H1 (cell line): Measurements from ENCODE around the gene PM20D1. TPM values are rescaled to one million over a fixed set of nuclear protein-coding genes. Genes with fewer than 3 reads are reported as not detected.

Experiments used
- CTCF ChIA-PET: fragments of 300-600 bp; sonication (Branson Sonifier 250); formaldehyde crosslinking; loops from one replicate; lab custom pipeline; 2021; ENCODE audit not compliant: partially characterized antibody; lab: Charles Lee
- POLR2A ChIA-PET: fragments of 300-600 bp; sonication (Branson Sonifier 250); formaldehyde crosslinking; loops from one replicate; lab custom pipeline; 2021; ENCODE audit warnings: inconsistent platforms; ENCODE audit not compliant: partially characterized antibody; lab: Charles Lee
- DNase-seq, 2 experiments: peaks; one replicate each; pipeline versions ENCODE4 v3.0.0 to v3.0.0-alpha.2; 2010 to 2022; ENCODE audit warnings: low spot score in 2 of 2, low read depth in 1 of 2, mixed read lengths in 1 of 2
- FAIRE-seq: peaks from 2 replicates; lab custom pipeline; 2011; peaks lifted over from hg19 to GRCh38; lab: Jason Lieb, UNC
- H2AFZ ChIP-seq: 2 replicates; pipeline ENCODE4 v1.8.1; 2012; ENCODE audit warnings: low read length, inconsistent platforms
- H2AK5ac ChIP-seq: 2 replicates; pipeline ENCODE4 v1.6.1; 2013; ENCODE audit warnings: low read depth, low read length
- H2BK120ac ChIP-seq: replicated peaks from 2 replicates; pipeline ENCODE3; 2013; ENCODE audit warnings: low read depth, low read length, inconsistent platforms
- H2BK12ac ChIP-seq: 2 replicates; pipeline ENCODE4 v1.6.1; 2013; ENCODE audit warnings: low read depth, low read length
- H2BK15ac ChIP-seq: 2 replicates; pipeline ENCODE4 v1.6.1; 2013; ENCODE audit warnings: low read length
- H2BK20ac ChIP-seq: 2 replicates; pipeline ENCODE4 v1.6.1; 2013; ENCODE audit warnings: low read length
- H2BK5ac ChIP-seq: 2 replicates; pipeline ENCODE4 v1.6.1; 2013; ENCODE audit warnings: low read depth, low read length
- H3K14ac ChIP-seq: 2 replicates; pipeline ENCODE4 v1.6.1; 2013; ENCODE audit warnings: inconsistent platforms; ENCODE audit not compliant: insufficient read length
- H3K18ac ChIP-seq: 2 replicates; pipeline ENCODE4 v1.6.1; 2013; ENCODE audit warnings: low read length; ENCODE audit errors: extremely low read depth
- H3K23ac ChIP-seq: 2 replicates; pipeline ENCODE4 v1.6.1; 2013; ENCODE audit warnings: inconsistent platforms; ENCODE audit not compliant: insufficient read length
- H3K23me2 ChIP-seq: 2 replicates; pipeline ENCODE4 v1.6.1; 2013; ENCODE audit warnings: low read depth, low read length
- H3K27ac ChIP-seq: 2 replicates; pipeline ENCODE4 v1.6.1; 2011; ENCODE audit warnings: low read depth, low read length, inconsistent platforms
- H3K27me3 ChIP-seq, 4 experiments: replicated peaks in 1 of 4; 1 replicate in 1 of 4; 2 replicates in 3 of 4; pipeline versions ENCODE4 v1.6.1 to v1.8.1; 2011 to 2013; ENCODE audit warnings: low read length in 3 of 4, mild to moderate bottlenecking in 3 of 4, inconsistent platforms in 2 of 4, mixed read lengths in 2 of 4, moderate library complexity in 1 of 4; ENCODE audit not compliant: control insufficient read depth in 3 of 4, insufficient read depth in 3 of 4; ENCODE audit errors: extremely low read depth in 1 of 4
- H3K36me3 ChIP-seq, 4 experiments: 2 replicates each; pipeline versions ENCODE4 v1.6.1 to v1.8.1; 2011 to 2013; ENCODE audit warnings: mild to moderate bottlenecking in 4 of 4, low read length in 3 of 4, moderate library complexity in 2 of 4, control low read depth in 1 of 4, inconsistent platforms in 1 of 4; ENCODE audit not compliant: insufficient read depth in 4 of 4, control insufficient read depth in 2 of 4
- H3K4ac ChIP-seq: replicated peaks from 2 replicates; pipeline ENCODE3; 2013; ENCODE audit warnings: low read length, low read depth, mixed read lengths, inconsistent platforms; ENCODE audit not compliant: insufficient read length
- H3K4me1 ChIP-seq, 4 experiments: replicated peaks in 1 of 4; 1 replicate in 1 of 4; 2 replicates in 3 of 4; pipeline versions ENCODE4 v1.6.1 to v1.8.1; 2011 to 2013; ENCODE audit warnings: low read length in 3 of 4, inconsistent platforms in 2 of 4, mixed read lengths in 1 of 4; ENCODE audit not compliant: insufficient read depth in 4 of 4, control insufficient read depth in 3 of 4
- H3K4me2 ChIP-seq, 2 experiments: 2 replicates each; pipeline versions ENCODE4 v1.6.1 to v1.8.1; 2011 to 2013; ENCODE audit warnings: low read depth in 2 of 2, low read length in 2 of 2, control low read depth in 1 of 2, inconsistent platforms in 1 of 2, mild to moderate bottlenecking in 1 of 2; ENCODE audit not compliant: insufficient read depth in 1 of 2
- H3K4me3 ChIP-seq, 4 experiments: fragments of 200-600, 300-600 bp in 1 of 4; sonication (generic), shearing (Covaris generic), sonication (Bioruptor Twin) in 1 of 4; 2 replicates each; pipeline versions ENCODE4 v1.5.1 to v1.8.1; 2011 to 2016; ENCODE audit warnings: low read length in 4 of 4, low read depth in 3 of 4, control low read depth in 2 of 4, inconsistent platforms in 2 of 4, mild to moderate bottlenecking in 2 of 4, mixed read lengths in 1 of 4, moderate library complexity in 1 of 4; ENCODE audit not compliant: insufficient read depth in 2 of 4; ENCODE audit errors: extremely low read depth in 1 of 4
- H3K56ac ChIP-seq: replicated peaks from 2 replicates; pipeline ENCODE3; 2013; ENCODE audit warnings: low read depth, mild to moderate bottlenecking, mixed read lengths, low read length, inconsistent platforms; ENCODE audit not compliant: insufficient read length
- H3K79me1 ChIP-seq: 2 replicates; pipeline ENCODE4 v1.6.1; 2013; ENCODE audit warnings: low read depth, low read length, control low read depth
- H3K79me2 ChIP-seq, 2 experiments: 2 replicates each; pipeline versions ENCODE4 v1.6.1 to v1.8.1; 2012 to 2013; ENCODE audit warnings: low read length in 2 of 2, mild to moderate bottlenecking in 2 of 2, inconsistent platforms in 1 of 2; ENCODE audit not compliant: insufficient read depth in 2 of 2, control insufficient read depth in 1 of 2
- H3K9ac ChIP-seq, 4 experiments: replicated peaks in 1 of 4; 1 replicate in 1 of 4; 2 replicates in 3 of 4; pipeline versions ENCODE4 v1.6.1 to v1.8.1; 2011 to 2013; ENCODE audit warnings: low read depth in 3 of 4, low read length in 3 of 4, control low read depth in 2 of 4, mild to moderate bottlenecking in 2 of 4, moderate library complexity in 2 of 4, inconsistent platforms in 1 of 4; ENCODE audit errors: extremely low read depth in 1 of 4
- H3K9me3 ChIP-seq, 2 experiments: 2 replicates each; pipeline versions ENCODE4 v1.6.1 to v1.8.1; 2012 to 2013; ENCODE audit warnings: mild to moderate bottlenecking in 2 of 2, moderate library complexity in 2 of 2, control low read depth in 1 of 2, inconsistent platforms in 1 of 2, low read depth in 1 of 2, low read length in 1 of 2, mixed read lengths in 1 of 2; ENCODE audit not compliant: insufficient read depth in 2 of 2
- H4K20me1 ChIP-seq, 2 experiments: replicated peaks in 1 of 2; 2 replicates each; pipeline versions ENCODE3 to v1.8.1; 2011 to 2013; ENCODE audit warnings: inconsistent platforms in 2 of 2, low read length in 2 of 2, mild to moderate bottlenecking in 1 of 2; ENCODE audit not compliant: insufficient read depth in 2 of 2, control insufficient read depth in 1 of 2
- H4K5ac ChIP-seq: 2 replicates; pipeline ENCODE4 v1.6.1; 2013; ENCODE audit warnings: low read length, low read depth, mixed read lengths, inconsistent platforms; ENCODE audit not compliant: insufficient read length
- H4K8ac ChIP-seq: 2 replicates; pipeline ENCODE4 v1.8.0; 2013; ENCODE audit warnings: mild to moderate bottlenecking, moderate library complexity, low read length, inconsistent platforms; ENCODE audit not compliant: insufficient read depth; ENCODE audit errors: extremely low read depth
- H4K91ac ChIP-seq: replicated peaks from 2 replicates; pipeline ENCODE3; 2013; ENCODE audit warnings: low read length, mixed read lengths, inconsistent platforms; ENCODE audit not compliant: insufficient read length
- GABPA ChIP-seq: IDR thresholded peaks from 2 replicates; pipeline ENCODE4 v1.6.1; 2011; ENCODE audit warnings: mild to moderate bottlenecking, low read length, moderate library complexity, borderline replicate concordance; ENCODE audit not compliant: insufficient read depth
- GTF2F1 ChIP-seq: IDR thresholded peaks from 2 replicates; pipeline ENCODE4 v1.6.1; 2012; ENCODE audit warnings: low read depth, low read length, improper control_type of control experiment, borderline replicate concordance
- KDM5A ChIP-seq: fragments of 200-600 bp; IDR thresholded peaks from 2 replicates; pipeline ENCODE4 v1.7.1; 2012; ENCODE audit warnings: mild to moderate bottlenecking, low read length, inconsistent platforms, mixed read lengths
- MAFK ChIP-seq: IDR thresholded peaks from 2 replicates; pipeline ENCODE4 v1.6.1; 2012; ENCODE audit warnings: low read depth, mild to moderate bottlenecking, improper control_type of control experiment, low read length
- TAF7 ChIP-seq: optimal IDR thresholded peaks from 2 replicates; pipeline ENCODE3; 2011; ENCODE audit warnings: low read depth, mild to moderate bottlenecking, inconsistent platforms, low read length, moderate library complexity, borderline replicate concordance
- TBP ChIP-seq: IDR thresholded peaks from 2 replicates; pipeline ENCODE4 v1.6.1; 2011; ENCODE audit warnings: low read depth, low read length, improper control_type of control experiment
- WGBS, 2 experiments: shearing (Covaris generic) in 1 of 2; methylation state at CpG; one replicate each; pipeline versions ENCODE4 v1.1.6 to v1.1.7; 2013 to 2015; ENCODE audit warnings: low lambda C conversion rate in 2 of 2, mixed read lengths in 2 of 2, inconsistent platforms in 1 of 2, low coverage in 1 of 2, missing lambda C conversion rate in 1 of 2; ENCODE audit not compliant: insufficient replicate concordance in 2 of 2, insufficient coverage in 1 of 2, insufficient read length in 1 of 2; ENCODE audit errors: extremely low coverage in 1 of 2, missing lambda C conversion rate in 1 of 2; 5-methylcytosine and 5-hydroxymethylcytosine counted together
- polyA plus RNA-seq, 7 experiments: library from polyadenylated mRNA; depleted of rRNA in 3 of 7; stranded (reverse) in 5 of 7; unstranded in 2 of 7; fragments of >200 nt in 5 of 7; fragments of 200-250 nt in 2 of 7; gene quantifications; 1 replicate in 5 of 7; 2 replicates in 1 of 7; 4 replicates in 1 of 7; pipeline versions ENCODE4 v1.2.1 to v1.2.3, GENCODE V29; 2011 to 2013; ENCODE audit warnings: missing spikeins in 2 of 7, mixed read lengths in 2 of 7
- total RNA-seq: library from RNA; stranded (reverse); fragmentation: NEBNext Ultra II Directional; extraction: Animal tissue kit (Norgen Biotek cat#: 25700); gene quantifications from 2 replicates; pipeline ENCODE4 v1.2.1, GENCODE V29; 2021
- TF ChIP-seq, protein P1 (sequence below): IDR thresholded peaks from 2 replicates; pipeline ENCODE4 v1.6.1; 2012; ENCODE audit warnings: inconsistent platforms
- TF ChIP-seq, protein P2 (sequence below), 3 experiments: IDR thresholded peaks; 1 replicate in 2 of 3; 2 replicates in 1 of 3; pipeline versions ENCODE4 v1.5.1 to v1.6.1; 2011; ENCODE audit warnings: low read length in 3 of 3, mild to moderate bottlenecking in 3 of 3, inconsistent platforms in 2 of 3, low read depth in 1 of 3, moderate library complexity in 1 of 3; ENCODE audit not compliant: insufficient read depth in 1 of 3; ENCODE audit errors: control extremely low read depth in 1 of 3

Gene PM20D1
- total and polyA plus RNA-seq, 2 of the 8 experiments (the other 6 are each of a cell fraction or from before 2014, with no cell fraction given) = 0.05 TPM; not detected in 1

GRCh38 chr1:205834751-205835150 lies 15.2 kb downstream of the PM20D1 start:
- H4K8ac ChIP-seq = no peak overlapping the region
- WGBS, 2 experiments = 91% methylated on average over 4 of the region's 4 CpGs; no CpG with 5 or more reads in 1 of the 2 experiments
- H3K18ac ChIP-seq = no peak overlapping the region
- no peak overlapping the region for H4K5ac ChIP-seq
- H2BK5ac ChIP-seq = no peak overlapping the region
- H3K4me2 ChIP-seq = no peak overlapping the region
- H3K27ac ChIP-seq = no peak overlapping the region
- no peak overlapping the region for H3K14ac ChIP-seq
- no peak overlapping the region for H3K4me3 ChIP-seq
- ChIA-PET CTCF (interaction anchor here (1.6 to 3.3 kb wide), 2 partner anchors 11 to 43 kb away, joined by 4 to 12 read pairs; no protein-coding TSS in a partner anchor), POLR2A (no interaction called here)
- TF ChIP-seq, protein P1, sequence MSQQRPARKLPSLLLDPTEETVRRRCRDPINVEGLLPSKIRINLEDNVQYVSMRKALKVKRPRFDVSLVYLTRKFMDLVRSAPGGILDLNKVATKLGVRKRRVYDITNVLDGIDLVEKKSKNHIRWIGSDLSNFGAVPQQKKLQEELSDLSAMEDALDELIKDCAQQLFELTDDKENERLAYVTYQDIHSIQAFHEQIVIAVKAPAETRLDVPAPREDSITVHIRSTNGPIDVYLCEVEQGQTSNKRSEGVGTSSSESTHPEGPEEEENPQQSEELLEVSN = no peak
- TF ChIP-seq GABPA (no peak), TAF7 (no peak), KDM5A (no peak), TBP (no peak), GTF2F1 (no peak), MAFK (no peak)
- TF ChIP-seq, protein P2, sequence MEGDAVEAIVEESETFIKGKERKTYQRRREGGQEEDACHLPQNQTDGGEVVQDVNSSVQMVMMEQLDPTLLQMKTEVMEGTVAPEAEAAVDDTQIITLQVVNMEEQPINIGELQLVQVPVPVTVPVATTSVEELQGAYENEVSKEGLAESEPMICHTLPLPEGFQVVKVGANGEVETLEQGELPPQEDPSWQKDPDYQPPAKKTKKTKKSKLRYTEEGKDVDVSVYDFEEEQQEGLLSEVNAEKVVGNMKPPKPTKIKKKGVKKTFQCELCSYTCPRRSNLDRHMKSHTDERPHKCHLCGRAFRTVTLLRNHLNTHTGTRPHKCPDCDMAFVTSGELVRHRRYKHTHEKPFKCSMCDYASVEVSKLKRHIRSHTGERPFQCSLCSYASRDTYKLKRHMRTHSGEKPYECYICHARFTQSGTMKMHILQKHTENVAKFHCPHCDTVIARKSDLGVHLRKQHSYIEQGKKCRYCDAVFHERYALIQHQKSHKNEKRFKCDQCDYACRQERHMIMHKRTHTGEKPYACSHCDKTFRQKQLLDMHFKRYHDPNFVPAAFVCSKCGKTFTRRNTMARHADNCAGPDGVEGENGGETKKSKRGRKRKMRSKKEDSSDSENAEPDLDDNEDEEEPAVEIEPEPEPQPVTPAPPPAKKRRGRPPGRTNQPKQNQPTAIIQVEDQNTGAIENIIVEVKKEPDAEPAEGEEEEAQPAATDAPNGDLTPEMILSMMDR (IDR thresholded peaks at IDR 0.05; ENCODE audit: control extremely low read depth in 1 of 3, insufficient read depth in 1 of 3, low read depth in 1 of 3, low read length in 3 of 3) = no peak
- H3K23me2 ChIP-seq = no peaks in the 10 kb centered on the region
- H2AK5ac ChIP-seq = no peak overlapping the region
- no peak overlapping the region for H2BK120ac ChIP-seq
- H2BK15ac ChIP-seq = no peak overlapping the region
- no peaks in the 10 kb centered on the region for H4K20me1 ChIP-seq
- no peak for FAIRE-seq
- no peak overlapping the region for H2BK12ac ChIP-seq
- H3K9ac ChIP-seq = no peak overlapping the region
- no peak overlapping the region for H3K23ac ChIP-seq
- DNase-seq = no peak
- H3K56ac ChIP-seq = no peak overlapping the region
- no peak overlapping the region for H4K91ac ChIP-seq
- H3K9me3 ChIP-seq = no peaks in the 10 kb centered on the region
- H3K36me3 ChIP-seq = no peaks in the 10 kb centered on the region
- no peak overlapping the region for H2AFZ ChIP-seq
- H3K27me3 ChIP-seq = no peaks in the 10 kb centered on the region; a peak in 1 of 7 replicates
- H3K79me2 ChIP-seq = no peaks in the 10 kb centered on the region
- no peaks in the 10 kb centered on the region for H3K4me1 ChIP-seq
- H3K4ac ChIP-seq = no peak overlapping the region
- no peaks in the 10 kb centered on the region for H3K79me1 ChIP-seq
- no peak overlapping the region for H2BK20ac ChIP-seq
